Activated naive CD4-positive, alpha-beta T cell treated with anti-CD3 and anti-CD28 coated beads for 36 hours (primary cell): ENCODE results near the gene TMCC2. TPM values are rescaled to one million over a fixed set of nuclear protein-coding genes. Genes with fewer than 3 reads are reported as not detected.
A peak's percentile ranks its signal among the peaks of the same experiment; 100 is the strongest.

Experiments
- CTCF ChIA-PET: fragments of 350-600 bp; sonication (Branson Sonifier 250); formaldehyde crosslinking; loops from one replicate; lab custom pipeline; 2021; ENCODE audit warnings: antibody characterized with exemption; lab: Charles Lee
- DNase-seq: peaks from one replicate; pipeline ENCODE4 v3.0.0-alpha.2; 2020
- H3K27ac Mint-ChIP-seq: one replicate; pipeline ENCODE4 v1.8.0; 2021; ENCODE audit warnings: mild to moderate bottlenecking, mixed read lengths
- H3K27me3 Mint-ChIP-seq: one replicate; pipeline ENCODE4 v1.8.0; 2021; ENCODE audit warnings: low read depth, mixed read lengths
- H3K36me3 Mint-ChIP-seq: one replicate; pipeline ENCODE4 v1.8.0; 2021; ENCODE audit warnings: low read depth, mixed read lengths
- H3K4me1 Mint-ChIP-seq: one replicate; pipeline ENCODE4 v1.8.0; 2021; ENCODE audit warnings: low read depth, mixed read lengths
- H3K4me3 Mint-ChIP-seq: one replicate; pipeline ENCODE4 v1.8.0; 2021; ENCODE audit warnings: mild to moderate bottlenecking, moderate library complexity, mixed read lengths
- H3K9me3 Mint-ChIP-seq: one replicate; pipeline ENCODE4 v1.8.0; 2021; ENCODE audit warnings: mixed read lengths
- intact Hi-C: fragments of 100-400 bp; cut with micrococcal nuclease; formaldehyde crosslinking; loops from one replicate; pipeline ENCODE4 v1.15.1; 2023
- total RNA-seq, 2 experiments: library from RNA; stranded (reverse); gene quantifications; one replicate each; pipeline ENCODE4 v1.2.3, GENCODE V29; 2021

The TMCC2 gene
- total RNA-seq, 2 experiments from 2014 or later = 42.5 to 44.8 TPM

GRCh38 chr1:205313563-205314308 lies 86.0 kb downstream of the TMCC2 start:
- intact Hi-C loops = loop anchor here (1.0 to 10.0 kb wide), 7 partner anchors 8 to 799 kb away; partner anchors contain the start of genes MDM4, NUAK2 and RAB29
- H3K27me3 Mint-ChIP-seq = no peaks in the 10 kb centered on the region
- H3K4me3 Mint-ChIP-seq = peak overlapping the region; percentile 80
- H3K4me1 Mint-ChIP-seq = peaks cover 85% of the 10 kb centered on the region
- peak; percentile 77 for DNase-seq
- H3K27ac Mint-ChIP-seq = peak overlapping the region; percentile 93
- CTCF ChIA-PET = interaction anchor here (0.7 to 23.5 kb wide), 9 partner anchors 11 to 86 kb away, joined by 3 to 948 read pairs (median 4); partner anchors contain the start of gene TMCC2
- H3K9me3 Mint-ChIP-seq = no peaks in the 10 kb centered on the region
- peaks cover 20% of the 10 kb centered on the region for H3K36me3 Mint-ChIP-seq

DNA sequence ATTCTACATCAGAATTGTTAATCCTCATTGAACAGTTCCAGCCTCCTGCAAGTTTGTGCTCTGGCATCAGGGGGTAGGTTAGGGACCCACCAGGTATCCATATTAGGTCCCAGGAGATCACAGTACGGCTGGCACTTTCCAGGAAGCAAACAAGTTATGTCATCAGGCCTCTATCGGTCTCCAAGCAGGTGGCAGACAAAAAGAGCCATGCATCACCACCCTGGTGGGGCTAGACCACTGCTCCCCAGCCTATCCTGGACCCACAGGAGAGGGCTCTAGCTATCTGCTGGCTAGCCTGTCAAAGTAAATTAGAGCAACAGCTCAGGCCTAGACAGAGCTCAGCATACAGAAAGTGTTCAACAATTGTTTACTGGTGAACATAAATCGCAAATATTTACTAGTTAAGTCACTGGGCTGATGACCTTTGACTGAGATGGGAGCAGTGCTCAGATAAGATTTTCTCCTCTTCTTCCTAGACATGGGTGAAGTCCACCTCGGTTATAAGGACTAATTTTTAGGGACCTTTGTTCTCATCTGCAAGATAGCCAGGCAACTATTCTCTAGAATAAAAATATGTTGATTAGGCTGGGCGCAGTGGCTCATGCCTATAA lies 87.4 kb downstream of the TMCC2 start:
- Mint-ChIP-seq H3K4me3 (peak overlapping the region; percentile 80), H3K27ac (peak overlapping the region; percentile 93), H3K27me3 (no peaks in the 10 kb centered on the region), H3K9me3 (no peaks in the 10 kb centered on the region), H3K36me3 (peaks cover 21% of the 10 kb centered on the region), H3K4me1 (peaks cover 90% of the 10 kb centered on the region)
- peak; percentile 45 for DNase-seq
- CTCF ChIA-PET = interaction anchor here (0.7 to 23.5 kb wide), 5 partner anchors 10 to 87 kb away, joined by 3 to 948 read pairs (median 8); partner anchors contain the start of gene TMCC2
- intact Hi-C loops = loop anchor here (5.0 to 10.0 kb wide), 3 partner anchors 460 to 1262 kb away; partner anchors contain the start of genes MDM4 and RAB29

DNA sequence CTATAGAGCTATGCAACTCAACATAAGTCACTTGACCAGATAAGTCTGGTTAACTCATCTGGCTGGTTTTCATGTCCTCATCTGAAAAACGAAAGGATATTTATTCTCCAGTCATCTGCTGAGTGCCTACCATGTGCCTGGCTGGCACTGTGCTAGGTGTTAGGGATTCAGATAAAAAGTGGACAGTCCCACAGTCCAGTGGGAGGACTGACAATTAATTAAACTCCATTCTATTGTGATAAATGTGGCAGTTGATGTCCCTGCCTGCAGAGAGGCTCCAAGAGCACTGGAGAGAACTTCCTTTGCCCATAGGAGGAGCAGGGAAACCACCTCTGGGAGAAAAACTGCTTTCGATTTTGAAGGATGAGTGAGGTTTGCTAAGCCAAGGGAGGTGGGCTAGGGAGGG lies 88.4 kb downstream of the TMCC2 start:
- peaks cover 17% of the 10 kb centered on the region for H3K36me3 Mint-ChIP-seq
- peak overlapping the region; percentile 59 for H3K4me3 Mint-ChIP-seq
- CTCF ChIA-PET = interaction anchor here (0.7 to 23.5 kb wide), 3 partner anchors 9 to 38 kb away, joined by 5 to 948 read pairs (median 39); no protein-coding TSS in a partner anchor
- peak; percentile 31 for DNase-seq
- peak overlapping the region; percentile 93 for H3K27ac Mint-ChIP-seq
- no peaks in the 10 kb centered on the region for H3K27me3 Mint-ChIP-seq
- no peaks in the 10 kb centered on the region for H3K9me3 Mint-ChIP-seq
- peaks cover 80% of the 10 kb centered on the region for H3K4me1 Mint-ChIP-seq
- intact Hi-C loops = loop anchor here (5.0 to 10.0 kb wide), 3 partner anchors 459 to 1261 kb away; partner anchors contain the start of genes MDM4 and RAB29

GRCh38 chr1:205317311-205317917 lies 89.7 kb downstream of the TMCC2 start:
- intact Hi-C loops = loop anchor here (5.0 to 10.0 kb wide), 3 partner anchors 457 to 1260 kb away; partner anchors contain the start of genes MDM4 and RAB29
- Mint-ChIP-seq H3K9me3 (no peaks in the 10 kb centered on the region), H3K4me1 (peaks cover 71% of the 10 kb centered on the region), H3K36me3 (peaks cover 12% of the 10 kb centered on the region), H3K27ac (peak overlapping the region; percentile 93), H3K4me3 (peak overlapping the region; percentile 59), H3K27me3 (no peaks in the 10 kb centered on the region)
- no peak for DNase-seq
- CTCF ChIA-PET = interaction anchor here (0.7 to 23.5 kb wide), 8 partner anchors 8 to 761 kb away, joined by 3 to 948 read pairs (median 4); no protein-coding TSS in a partner anchor

GRCh38 chr1:205318231-205318991 lies 90.7 kb downstream of the TMCC2 start:
- H3K27me3 Mint-ChIP-seq = no peaks in the 10 kb centered on the region
- intact Hi-C loops = loop anchor here (5.0 to 10.0 kb wide), 3 partner anchors 456 to 1259 kb away; partner anchors contain the start of genes MDM4 and RAB29

GRCh38 chr1:205319081-205320018 lies 91.6 kb downstream of the TMCC2 start:
- CTCF ChIA-PET = interaction anchor here (0.8 to 23.5 kb wide), 6 partner anchors 16 to 178 kb away, joined by 3 to 948 read pairs (median 5); no protein-coding TSS in a partner anchor

More at GRCh38 chr1:205318231-205318991, 90.7 kb downstream of the TMCC2 start:
- Mint-ChIP-seq H3K4me3 (peak overlapping the region; percentile 98), H3K4me1 (peaks cover 61% of the 10 kb centered on the region), H3K36me3 (peaks cover 10% of the 10 kb centered on the region), H3K9me3 (no peaks in the 10 kb centered on the region), H3K27ac (peak overlapping the region; percentile 93)
- CTCF ChIA-PET = interaction anchor here (1.0 to 23.5 kb wide), 10 partner anchors 7 to 177 kb away, joined by 3 to 948 read pairs (median 4); no protein-coding TSS in a partner anchor
- no peak for DNase-seq

DNA sequence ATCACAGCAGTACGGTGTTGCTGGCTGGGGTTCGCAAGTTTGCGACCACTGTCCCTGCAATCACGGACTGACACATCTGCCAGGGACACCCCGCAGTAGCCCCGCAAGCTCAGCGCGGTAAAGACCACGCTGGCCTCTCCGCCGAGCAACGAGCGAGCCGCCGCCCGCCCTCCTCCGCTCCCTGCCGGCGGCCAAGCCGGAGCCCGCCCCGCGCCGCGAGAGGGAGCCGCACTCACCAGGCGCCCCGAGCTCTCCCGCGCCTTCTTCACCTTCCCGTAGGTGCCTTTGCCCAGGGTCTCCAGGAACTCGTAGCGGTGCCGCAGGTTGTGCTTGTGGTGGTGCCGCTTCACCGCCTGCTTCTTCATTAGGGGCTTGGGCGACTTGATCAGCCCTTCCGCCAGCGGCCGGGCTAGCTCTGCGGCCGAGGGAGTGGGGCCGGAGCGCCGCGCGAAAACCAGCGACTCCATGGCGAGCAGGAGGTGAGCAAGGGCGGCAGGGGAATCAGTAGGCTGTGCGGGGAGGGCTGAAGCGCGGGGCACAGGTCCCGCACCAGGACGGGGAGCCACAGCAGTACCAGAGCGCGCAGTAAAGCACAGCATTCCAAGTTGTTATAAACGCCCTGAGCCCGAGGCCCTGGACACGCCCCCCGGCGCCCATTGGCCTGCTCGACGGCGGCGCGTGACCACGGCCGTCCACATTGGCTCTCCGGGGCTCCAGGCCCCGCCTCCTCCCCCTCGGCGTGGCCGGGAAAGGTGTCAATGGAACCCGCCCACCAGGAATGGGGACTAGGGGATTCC lies 93.6 kb downstream of the TMCC2 start, which contains the start of gene NUAK2:
Gene NUAK2, minus strand, starts transcription at position 584 of the 797 bp plus-strand sequence. Its CDS starts 117 bp downstream, at position 467.
- peak within 1 kb of the TSS; percentile 93 for H3K27ac Mint-ChIP-seq
- peaks cover 10% of the 10 kb centered on the region for H3K36me3 Mint-ChIP-seq
- intact Hi-C loops = loop anchor here (1.0 to 2.0 kb wide), 6 partner anchors 8 to 122 kb away; no protein-coding TSS in a partner anchor
- DNase-seq = peak; percentile 90
- peak within 1 kb of the TSS; percentile 98 for H3K4me3 Mint-ChIP-seq
- no peaks in the 10 kb centered on the region for H3K27me3 Mint-ChIP-seq
- H3K4me1 Mint-ChIP-seq = peaks cover 50% of the 10 kb centered on the region
- H3K9me3 Mint-ChIP-seq = no peaks in the 10 kb centered on the region
- CTCF ChIA-PET = interaction anchor here (1.1 to 23.5 kb wide), 7 partner anchors 11 to 91 kb away, joined by 3 to 948 read pairs (median 6); no protein-coding TSS in a partner anchor

More at GRCh38 chr1:205319081-205320018, 91.6 kb downstream of the TMCC2 start:
- Mint-ChIP-seq H3K4me1 (peaks cover 57% of the 10 kb centered on the region), H3K9me3 (no peaks in the 10 kb centered on the region), H3K27ac (peak overlapping the region; percentile 93), H3K36me3 (peaks cover 10% of the 10 kb centered on the region), H3K4me3 (peak overlapping the region; percentile 98), H3K27me3 (no peaks in the 10 kb centered on the region)
- intact Hi-C loops = loop anchor here (1.0 to 10.0 kb wide), 5 partner anchors 81 to 1258 kb away; partner anchors contain the start of genes MDM4 and RAB29
- DNase-seq = peak; percentile 71

DNA sequence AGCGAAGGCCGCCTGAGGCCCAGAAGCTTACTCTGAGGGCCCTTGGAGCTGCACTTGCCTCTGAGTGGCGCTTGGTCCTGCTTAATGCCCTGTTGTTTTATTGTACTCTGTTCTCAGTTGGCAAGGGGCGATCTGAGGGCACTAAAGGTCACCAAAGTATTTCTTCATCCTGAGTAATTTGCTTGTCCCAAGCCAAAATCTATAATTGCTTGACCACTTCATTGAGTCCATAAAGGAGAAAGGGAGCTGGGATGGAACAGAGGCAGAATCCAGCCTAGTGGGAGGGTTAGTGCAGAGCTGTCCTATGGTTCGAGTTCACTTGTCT lies 94.2 kb downstream of the TMCC2 start:
- CTCF ChIA-PET = interaction anchor here (0.8 to 23.5 kb wide), 6 partner anchors 10 to 65 kb away, joined by 3 to 948 read pairs (median 8); no protein-coding TSS in a partner anchor
- Mint-ChIP-seq H3K9me3 (no peaks in the 10 kb centered on the region), H3K27me3 (no peaks in the 10 kb centered on the region), H3K4me3 (peak overlapping the region; percentile 98), H3K27ac (no peak overlapping the region), H3K4me1 (peaks cover 45% of the 10 kb centered on the region), H3K36me3 (peaks cover 10% of the 10 kb centered on the region)
- intact Hi-C loops = loop anchor here (1.0 to 2.0 kb wide), 6 partner anchors 9 to 123 kb away; no protein-coding TSS in a partner anchor
- DNase-seq = no peak
